ENCODE data around the gene HOXD3.

The HOXD3 gene

GRCh38 chr2:176122052-176122682 is 34.9 kb upstream of the HOXD3 start:
- DNase-seq: no peak

GRCh38 chr2:176122683-176123410 is 34.3 kb upstream of the HOXD3 start, which contains the start of gene HOXD9:
Gene HOXD9, plus strand, starts transcription at chr2:176122719. Its CDS starts 50 bp downstream, at chr2:176122769.
- peak; percentile 70 for DNase-seq

GRCh38 chr2:176123411-176124109 is 33.5 kb upstream of the HOXD3 start:
- DNase-seq: no peak

GRCh38 chr2:176124110-176124946 is 32.8 kb upstream of the HOXD3 start:
- DNase-seq: no peak

GRCh38 chr2:176124947-176125771 is 31.9 kb upstream of the HOXD3 start:
- DNase-seq: no peak

GRCh38 chr2:176125772-176126054 is 31.4 kb upstream of the HOXD3 start:
- no peak for DNase-seq

GRCh38 chr2:176126929-176127773 is 30.0 kb upstream of the HOXD3 start:
- DNase-seq: peak; percentile 55

GRCh38 chr2:176127774-176128072 is 29.4 kb upstream of the HOXD3 start:
- DNase-seq: no peak

GRCh38 chr2:176128172-176128981 is 28.7 kb upstream of the HOXD3 start:
- no peak for DNase-seq

- peak; percentile 78 for DNase-seq
Observed at GRCh38 chr2:176128982-176129796, 27.9 kb upstream of the HOXD3 start, which contains the start of gene HOXD8. Gene HOXD8, plus strand, starts transcription at chr2:176129705. Its CDS starts 662 bp downstream, at chr2:176130367.

GRCh38 chr2:176129813-176130146 is 27.3 kb upstream of the HOXD3 start:
- peak; percentile 49 for DNase-seq

- DNase-seq: peak; percentile 52
Observed at GRCh38 chr2:176130147-176130956, 26.8 kb upstream of the HOXD3 start.

- DNase-seq: no peak
Observed at GRCh38 chr2:176130957-176131847, 25.9 kb upstream of the HOXD3 start.

- DNase-seq: no peak
Observed at GRCh38 chr2:176131848-176132158, 25.3 kb upstream of the HOXD3 start.

GRCh38 chr2:176132205-176133171 is 24.6 kb upstream of the HOXD3 start:
- DNase-seq: peak; percentile 36

GRCh38 chr2:176133389-176133788 is 23.7 kb upstream of the HOXD3 start:
- DNase-seq: no peak

GRCh38 chr2:176134035-176134434 is 23.1 kb upstream of the HOXD3 start:
- DNase-seq: no peak

Data from EL (cell line).